ENCODE measurements around the gene OSBPL5.
A peak's percentile ranks its signal among the peaks of the same experiment; 100 is the strongest.

The OSBPL5 gene

DNA sequence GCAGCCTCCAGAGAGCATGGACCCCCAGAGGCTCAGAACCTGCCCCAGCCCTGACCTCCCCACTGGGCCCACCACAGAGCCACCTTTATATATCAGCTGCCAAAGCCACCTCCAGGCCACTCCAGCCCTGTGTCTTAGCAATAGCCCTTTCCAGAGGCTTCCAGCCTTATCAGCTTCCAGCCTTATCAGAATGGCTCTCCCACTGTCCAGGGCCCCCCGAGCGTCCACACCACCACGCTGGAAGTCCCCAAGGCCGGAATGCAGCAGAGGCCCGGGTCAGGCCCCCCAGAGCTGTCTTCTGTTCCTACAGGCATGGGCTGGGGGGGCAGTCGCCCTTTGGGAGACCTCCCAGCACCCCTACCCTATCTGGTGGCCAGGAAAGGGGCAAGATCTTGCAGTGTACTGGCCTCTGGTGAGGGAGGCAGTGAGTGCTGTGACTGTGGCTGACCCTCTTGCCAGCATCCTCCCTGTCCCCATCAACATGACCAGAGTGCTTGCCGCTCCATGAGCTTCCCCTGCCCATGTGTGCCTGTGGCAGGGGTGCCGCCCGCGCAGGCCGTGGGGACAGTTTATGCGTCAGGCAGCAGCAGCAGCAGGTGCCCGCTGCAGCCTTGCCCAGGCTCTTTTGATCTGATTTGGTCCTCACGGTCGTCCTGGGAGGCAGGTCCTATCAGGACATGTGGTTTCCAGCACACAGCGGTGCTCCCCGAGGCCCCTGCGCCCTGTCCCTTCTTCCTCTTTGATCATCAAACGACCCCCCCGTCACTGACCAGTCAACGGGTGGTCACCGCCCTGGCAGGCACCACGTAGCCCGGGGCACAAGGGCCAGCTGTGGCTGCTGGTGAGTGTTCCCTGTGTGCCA, 15.9 kb downstream of the OSBPL5 start:
- H3K36me3 ChIP-seq (ENCODE audit: control insufficient read depth in 2 of 2, insufficient read depth in 1 of 2, low read length in 2 of 2) = no peaks in the 10 kb centered on the region
- POLR2A ChIA-PET = no interaction called here

GRCh38 chr11:3148255-3148989, 16.7 kb downstream of the OSBPL5 start:
- Histone ChIP-seq H3K36me3 (ENCODE audit: control insufficient read depth in 2 of 2, insufficient read depth in 1 of 2, low read length in 2 of 2) (no peaks in the 10 kb centered on the region), H3K4me1 (ENCODE audit: control insufficient read depth, insufficient read depth, low read length) (no peaks in the 10 kb centered on the region), H3K27ac (ENCODE audit: extremely low read depth, low read depth, low read length) (no peak overlapping the region), H3K9me3 (ENCODE audit: control insufficient read depth, insufficient read depth, low read depth, low read length) (no peaks in the 10 kb centered on the region), H3K4me3 (ENCODE audit: low read depth, low read length) (no peak overlapping the region)
- POLR2A ChIA-PET = no interaction called here
- TF ChIP-seq ZNF629 (tag by site-specific recombination; IDR thresholded peaks at IDR 0.05) (no peak), TCF7L2 (IDR thresholded peaks at IDR 0.05; ENCODE audit: borderline replicate concordance, low read depth, low read length) (peak; percentile 22; the same call in 1 of the 2 replicates)
- CTCF ChIA-PET = no interaction called here

More for the DNA sequence above, 15.9 kb downstream of the OSBPL5 start:
- H3K27ac ChIP-seq (ENCODE audit: extremely low read depth, low read depth, low read length) = no peak overlapping the region
- H3K4me1 ChIP-seq (ENCODE audit: control insufficient read depth, insufficient read depth, low read length) = no peaks in the 10 kb centered on the region
- no peaks in the 10 kb centered on the region for H3K9me3 ChIP-seq (ENCODE audit: control insufficient read depth, insufficient read depth, low read depth, low read length)
- no peak overlapping the region for H3K4me3 ChIP-seq (ENCODE audit: low read depth, low read length)
- CTCF ChIA-PET = interaction anchor here (0.5 kb wide), 1 partner anchor 997 kb away, joined by 3 read pairs; no protein-coding TSS in a partner anchor
- no peak for TF ChIP-seq ZBTB11 (tag by site-specific recombination; conservative IDR thresholded peaks at IDR 0.05; ENCODE audit: low read depth)
- TF ChIP-seq TCF7L2 (IDR thresholded peaks at IDR 0.05; ENCODE audit: borderline replicate concordance, low read depth, low read length) = 0 out of 2 replicates have a peak, but pooled peaks have one; percentile 2
- peak; percentile 46 for TF ChIP-seq GLIS1 (tag by site-specific recombination; IDR thresholded peaks at IDR 0.05)

- Histone ChIP-seq H3K4me3 (ENCODE audit: low read depth, low read length) (no peak overlapping the region), H3K9me3 (ENCODE audit: control insufficient read depth, insufficient read depth, low read depth, low read length) (no peaks in the 10 kb centered on the region), H3K36me3 (ENCODE audit: control insufficient read depth in 2 of 2, insufficient read depth in 1 of 2, low read length in 2 of 2) (no peaks in the 10 kb centered on the region), H3K27ac (ENCODE audit: extremely low read depth, low read depth, low read length) (no peak overlapping the region), H3K4me1 (ENCODE audit: control insufficient read depth, insufficient read depth, low read length) (no peaks in the 10 kb centered on the region)
- POLR2A ChIA-PET = interaction anchor here (1.5 kb wide), 1 partner anchor 22 kb away, joined by 4 read pairs; no protein-coding TSS in a partner anchor
- CTCF ChIA-PET = no interaction called here
- TF ChIP-seq ZNF571 (tag by site-specific recombination; IDR thresholded peaks at IDR 0.05) (no peak), SCRT1 (tag by site-specific recombination; IDR thresholded peaks at IDR 0.05; ENCODE audit: borderline replicate concordance) (no peak), SP2 (tag by site-specific recombination; IDR thresholded peaks at IDR 0.05) (no peak), ZNF214 (tag by site-specific recombination; IDR thresholded peaks at IDR 0.05; ENCODE audit: borderline replicate concordance) (no peak), PBX3 (CRISPR knock-in tag; IDR thresholded peaks at IDR 0.05) (no peak), AEBP2 (tag by site-specific recombination; IDR thresholded peaks at IDR 0.05; ENCODE audit: borderline replicate concordance) (no peak), ZNF132 (tag by site-specific recombination; IDR thresholded peaks at IDR 0.05; ENCODE audit: borderline replicate concordance) (no peak), ZNF555 (tag by site-specific recombination; conservative IDR thresholded peaks at IDR 0.05) (no peak), ZNF621 (tag by site-specific recombination; IDR thresholded peaks at IDR 0.05) (no peak), ZNF239 (tag by site-specific recombination; IDR thresholded peaks at IDR 0.05) (no peak), ZNF311 (tag by site-specific recombination; IDR thresholded peaks at IDR 0.05; ENCODE audit: borderline replicate concordance) (no peak), ZIC2 (tag by site-specific recombination; IDR thresholded peaks at IDR 0.05) (no peak), ZNF558 (tag by site-specific recombination; IDR thresholded peaks at IDR 0.05) (no peak), GLIS2 (tag by site-specific recombination; IDR thresholded peaks at IDR 0.05) (no peak), HOXA7 (CRISPR knock-in tag; IDR thresholded peaks at IDR 0.05; ENCODE audit: borderline replicate concordance) (no peak), ZFHX2 (tag by site-specific recombination; conservative IDR thresholded peaks at IDR 0.05) (no peak), HOXC10 (CRISPR knock-in tag; IDR thresholded peaks at IDR 0.05) (no peak), ZBTB44 (tag by site-specific recombination; IDR thresholded peaks at IDR 0.05) (no peak)
Observed at GRCh38 chr11:3147626-3148025, 17.5 kb downstream of the OSBPL5 start.

All from HEK293 (cell line).